Panc1 (cell line): Measurements from ENCODE around the gene TLE5. TPM values are rescaled to one million over a fixed set of nuclear protein-coding genes. Genes with fewer than 3 reads are reported as not detected.
A peak's percentile ranks its signal among the peaks of the same experiment; 100 is the strongest.

Source experiments
- ATAC-seq: fragments of 200-7000 bp; cut with Tn5 transposase; 2 replicates; pipeline ENCODE4 v1.9.1; 2020; ENCODE audit warnings: mild to moderate bottlenecking, moderate library complexity
- BruUV-seq: library from RNA; stranded (reverse); fragments of 400-500 nt; replicated peaks from 2 replicates; lab custom pipeline; 2021; lab: Mats Ljungman, UMichigan
- CTCF ChIA-PET: fragments of 300-600 bp; sonication (Branson Sonifier 250); formaldehyde crosslinking; loops from one replicate; lab custom pipeline; 2022; ENCODE audit warnings: antibody characterized with exemption; lab: Charles Lee
- POLR2A ChIA-PET: fragments of 300-600 bp; sonication (Branson Sonifier 250); formaldehyde crosslinking; loops from one replicate; lab custom pipeline; 2022; ENCODE audit warnings: antibody characterized with exemption; lab: Charles Lee
- DNase-seq: peaks from one replicate; pipeline ENCODE4 v3.0.0-alpha.2; 2010; ENCODE audit warnings: low read depth, low spot score
- H3K27ac ChIP-seq: 2 replicates; pipeline ENCODE4 v1.5.1; 2011; ENCODE audit warnings: mild to moderate bottlenecking, low read length, inconsistent platforms
- H3K27me3 ChIP-seq: fragments of 200-500 bp; sonication (Bioruptor generic); 2 replicates; pipeline ENCODE4 v1.6.0; 2014; ENCODE audit warnings: low read length, inconsistent platforms; ENCODE audit not compliant: control insufficient read depth, insufficient read depth
- H3K36me3 ChIP-seq: fragments of 200-500 bp; sonication (Bioruptor generic); 2 replicates; pipeline ENCODE4 v1.5.1; 2014; ENCODE audit warnings: inconsistent platforms, mild to moderate bottlenecking, low read length, moderate library complexity; ENCODE audit not compliant: control insufficient read depth, insufficient read depth
- H3K4me1 ChIP-seq: 2 replicates; pipeline ENCODE4 v1.5.1; 2011; ENCODE audit warnings: inconsistent platforms, mild to moderate bottlenecking, low read length, moderate library complexity; ENCODE audit not compliant: control insufficient read depth, insufficient read depth
- H3K4me3 ChIP-seq, 2 experiments: 2 replicates each; pipeline ENCODE4 v1.5.1; 2011 to 2012; ENCODE audit warnings: low read depth in 2 of 2, low read length in 2 of 2, mild to moderate bottlenecking in 2 of 2, inconsistent platforms in 1 of 2, moderate library complexity in 1 of 2
- H3K9me3 ChIP-seq: fragments of 200-500 bp; sonication (Bioruptor generic); 2 replicates; pipeline ENCODE4 v1.5.1; 2014; ENCODE audit warnings: low read depth, mild to moderate bottlenecking, inconsistent platforms, low read length, moderate library complexity; ENCODE audit not compliant: control insufficient read depth, insufficient read depth
- POLR2AphosphoS5 ChIP-seq: IDR thresholded peaks from 2 replicates; pipeline ENCODE4 v1.6.1; 2012; ENCODE audit warnings: mild to moderate bottlenecking, low read depth, low read length, moderate library complexity
- SIN3A ChIP-seq: IDR thresholded peaks from 2 replicates; pipeline ENCODE4 v1.6.1; 2012; ENCODE audit warnings: low read depth, mild to moderate bottlenecking, low read length, moderate library complexity, borderline replicate concordance; ENCODE audit not compliant: insufficient read depth
- TCF7L2 ChIP-seq: IDR thresholded peaks from 2 replicates; pipeline ENCODE4 v1.6.1; 2011; ENCODE audit warnings: mild to moderate bottlenecking, low read depth, low read length, inconsistent platforms
- in situ Hi-C: cut with HindIII; loops from 2 replicates; pipeline ENCODE4 v1.10.0; 2016; ENCODE audit warnings: low sequenced_read_pairs, low pct_unique_long_range_greater_than_20kb
- intact Hi-C: fragments of 100-400 bp; cut with micrococcal nuclease; formaldehyde crosslinking; loops from one replicate; pipeline ENCODE4 v1.10.0; 2022; ENCODE audit not compliant: unreplicated experiment
- total RNA-seq: library from RNA; stranded (reverse); gene quantifications from one replicate; pipeline ENCODE4 v1.2.1, GENCODE V29; 2021; ENCODE audit not compliant: unreplicated experiment
- TF ChIP-seq, protein P1 (sequence below): fragments of 450-650 bp; IDR thresholded peaks from 2 replicates; pipeline ENCODE4 v1.5.1; 2017; ENCODE audit warnings: mild to moderate bottlenecking
- TF ChIP-seq, protein P2 (sequence below), 2 experiments: IDR thresholded peaks; 2 replicates each; pipeline ENCODE4 v1.6.1; 2011 to 2012; ENCODE audit warnings: low read depth in 2 of 2, control low read depth in 1 of 2, low read length in 1 of 2, mild to moderate bottlenecking in 1 of 2, moderate library complexity in 1 of 2; ENCODE audit not compliant: insufficient read depth in 1 of 2

TLE5 gene
- total RNA-seq, 1 experiment from 2014 or later: 287 TPM

DNA sequence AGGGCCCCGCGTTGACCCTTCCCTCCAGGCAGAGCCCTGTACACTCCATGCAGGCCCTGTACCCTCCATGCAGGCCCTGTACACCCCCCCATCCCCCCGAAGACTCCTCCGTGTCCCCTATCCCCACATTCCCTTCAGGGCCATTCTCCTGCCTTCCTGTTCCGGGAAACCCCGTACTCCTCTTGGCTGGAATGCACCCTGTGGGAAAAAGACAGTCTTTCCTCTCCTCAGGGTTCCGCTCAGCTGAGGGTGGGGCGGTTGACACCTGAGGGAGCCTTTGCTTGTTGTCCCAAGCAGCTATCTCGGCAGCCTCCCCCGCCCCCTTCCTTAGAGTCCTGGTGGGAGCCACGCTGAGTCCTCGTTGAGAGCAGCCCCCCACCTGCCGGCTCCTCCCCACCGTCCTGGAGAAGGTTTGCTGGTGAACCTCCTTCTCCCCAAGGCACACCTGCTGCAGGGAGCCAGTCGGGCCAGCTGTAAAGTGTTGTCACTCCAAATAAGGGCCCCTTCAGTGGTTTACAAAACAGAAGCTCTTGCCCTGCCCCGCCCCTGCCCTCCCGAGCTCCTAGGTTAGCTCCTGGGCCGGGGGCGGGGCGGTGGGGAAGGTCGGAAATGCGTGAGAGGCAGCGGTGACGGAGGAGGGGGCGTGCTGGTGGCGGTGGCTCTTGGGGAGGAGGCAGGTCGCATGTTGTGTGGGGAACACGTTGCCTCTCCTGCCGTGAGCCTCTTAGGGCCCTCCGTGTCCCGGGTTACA is 33.3 kb upstream of the TLE5 start:
- H3K36me3 ChIP-seq: no peaks in the 10 kb centered on the region
- intact Hi-C loops (no loop called here), in situ Hi-C loops (no loop called here)
- TF ChIP-seq, protein P1, sequence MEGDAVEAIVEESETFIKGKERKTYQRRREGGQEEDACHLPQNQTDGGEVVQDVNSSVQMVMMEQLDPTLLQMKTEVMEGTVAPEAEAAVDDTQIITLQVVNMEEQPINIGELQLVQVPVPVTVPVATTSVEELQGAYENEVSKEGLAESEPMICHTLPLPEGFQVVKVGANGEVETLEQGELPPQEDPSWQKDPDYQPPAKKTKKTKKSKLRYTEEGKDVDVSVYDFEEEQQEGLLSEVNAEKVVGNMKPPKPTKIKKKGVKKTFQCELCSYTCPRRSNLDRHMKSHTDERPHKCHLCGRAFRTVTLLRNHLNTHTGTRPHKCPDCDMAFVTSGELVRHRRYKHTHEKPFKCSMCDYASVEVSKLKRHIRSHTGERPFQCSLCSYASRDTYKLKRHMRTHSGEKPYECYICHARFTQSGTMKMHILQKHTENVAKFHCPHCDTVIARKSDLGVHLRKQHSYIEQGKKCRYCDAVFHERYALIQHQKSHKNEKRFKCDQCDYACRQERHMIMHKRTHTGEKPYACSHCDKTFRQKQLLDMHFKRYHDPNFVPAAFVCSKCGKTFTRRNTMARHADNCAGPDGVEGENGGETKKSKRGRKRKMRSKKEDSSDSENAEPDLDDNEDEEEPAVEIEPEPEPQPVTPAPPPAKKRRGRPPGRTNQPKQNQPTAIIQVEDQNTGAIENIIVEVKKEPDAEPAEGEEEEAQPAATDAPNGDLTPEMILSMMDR: no peak
- TF ChIP-seq, protein P2, sequence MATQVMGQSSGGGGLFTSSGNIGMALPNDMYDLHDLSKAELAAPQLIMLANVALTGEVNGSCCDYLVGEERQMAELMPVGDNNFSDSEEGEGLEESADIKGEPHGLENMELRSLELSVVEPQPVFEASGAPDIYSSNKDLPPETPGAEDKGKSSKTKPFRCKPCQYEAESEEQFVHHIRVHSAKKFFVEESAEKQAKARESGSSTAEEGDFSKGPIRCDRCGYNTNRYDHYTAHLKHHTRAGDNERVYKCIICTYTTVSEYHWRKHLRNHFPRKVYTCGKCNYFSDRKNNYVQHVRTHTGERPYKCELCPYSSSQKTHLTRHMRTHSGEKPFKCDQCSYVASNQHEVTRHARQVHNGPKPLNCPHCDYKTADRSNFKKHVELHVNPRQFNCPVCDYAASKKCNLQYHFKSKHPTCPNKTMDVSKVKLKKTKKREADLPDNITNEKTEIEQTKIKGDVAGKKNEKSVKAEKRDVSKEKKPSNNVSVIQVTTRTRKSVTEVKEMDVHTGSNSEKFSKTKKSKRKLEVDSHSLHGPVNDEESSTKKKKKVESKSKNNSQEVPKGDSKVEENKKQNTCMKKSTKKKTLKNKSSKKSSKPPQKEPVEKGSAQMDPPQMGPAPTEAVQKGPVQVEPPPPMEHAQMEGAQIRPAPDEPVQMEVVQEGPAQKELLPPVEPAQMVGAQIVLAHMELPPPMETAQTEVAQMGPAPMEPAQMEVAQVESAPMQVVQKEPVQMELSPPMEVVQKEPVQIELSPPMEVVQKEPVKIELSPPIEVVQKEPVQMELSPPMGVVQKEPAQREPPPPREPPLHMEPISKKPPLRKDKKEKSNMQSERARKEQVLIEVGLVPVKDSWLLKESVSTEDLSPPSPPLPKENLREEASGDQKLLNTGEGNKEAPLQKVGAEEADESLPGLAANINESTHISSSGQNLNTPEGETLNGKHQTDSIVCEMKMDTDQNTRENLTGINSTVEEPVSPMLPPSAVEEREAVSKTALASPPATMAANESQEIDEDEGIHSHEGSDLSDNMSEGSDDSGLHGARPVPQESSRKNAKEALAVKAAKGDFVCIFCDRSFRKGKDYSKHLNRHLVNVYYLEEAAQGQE (IDR thresholded peaks at IDR 0.05; ENCODE audit: insufficient read depth in 1 of 2, low read depth in 2 of 2, low read length in 1 of 2): no peak
- TF ChIP-seq TCF7L2: no peak
- TF ChIP-seq POLR2AphosphoS5: no peak
- no peak for TF ChIP-seq SIN3A
- CTCF ChIA-PET: interaction anchor here (0.7 kb wide), 2 partner anchors 13 to 17 kb away, joined by 3 to 4 read pairs; no protein-coding TSS in a partner anchor
- peak overlapping the region; percentile 70 to 82 for H3K4me3 ChIP-seq
- no TSS peak for BruUV-seq
- DNase-seq (no peak), ATAC-seq (no peak)
- POLR2A ChIA-PET: no interaction called here
- H3K27ac ChIP-seq: peak overlapping the region; percentile 66; the same call in 1 of the 2 replicates
- no peaks in the 10 kb centered on the region for H3K9me3 ChIP-seq
- H3K27me3 ChIP-seq: no peaks in the 10 kb centered on the region
- H3K4me1 ChIP-seq: peaks cover 11% of the 10 kb centered on the region

DNA sequence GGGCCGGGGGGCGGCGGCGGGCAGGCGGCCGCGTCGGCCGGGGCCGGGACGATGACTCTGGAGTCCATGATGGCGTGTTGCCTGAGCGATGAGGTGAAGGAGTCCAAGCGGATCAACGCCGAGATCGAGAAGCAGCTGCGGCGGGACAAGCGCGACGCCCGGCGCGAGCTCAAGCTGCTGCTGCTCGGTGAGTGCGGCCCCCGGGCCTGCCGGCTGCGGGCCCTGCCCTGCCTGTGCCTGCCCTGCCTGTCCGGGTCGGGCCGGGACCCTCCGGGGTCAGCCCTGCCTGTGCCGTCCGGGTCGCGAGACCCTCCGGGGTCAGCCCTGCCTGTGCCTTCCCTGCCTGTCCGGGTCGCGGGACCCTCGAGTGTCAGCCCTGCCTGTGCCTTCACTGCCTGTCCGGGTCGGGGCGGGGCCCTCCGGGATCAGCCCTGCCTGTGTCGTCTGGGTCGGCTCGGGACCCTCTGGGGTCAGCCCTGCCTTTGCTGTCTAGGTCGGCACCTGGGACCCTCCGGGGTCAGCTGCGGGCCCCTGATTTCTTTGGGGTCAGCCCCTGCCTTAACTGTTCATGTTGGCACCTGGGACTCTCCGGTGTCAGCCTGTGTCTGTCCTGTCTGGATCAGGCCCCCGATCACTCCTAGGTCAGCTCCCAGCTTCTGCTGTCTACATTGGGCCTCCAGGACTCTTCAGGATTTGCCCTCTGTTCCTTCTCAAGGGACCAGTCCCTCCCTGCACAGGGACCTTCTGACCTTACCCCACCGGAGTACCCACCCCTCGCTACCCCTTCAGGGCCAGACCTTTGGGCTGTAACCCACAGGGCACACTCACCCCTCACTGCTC is 32.5 kb upstream of the TLE5 start:
- POLR2A ChIA-PET: no interaction called here
- no peak for DNase-seq
- H3K27ac ChIP-seq: peak overlapping the region; percentile 66; the same call in 1 of the 2 replicates

More for the DNA sequence above, 32.5 kb upstream of the TLE5 start:
- Histone ChIP-seq H3K27me3 (no peaks in the 10 kb centered on the region), H3K36me3 (no peaks in the 10 kb centered on the region), H3K4me1 (peaks cover 10% of the 10 kb centered on the region), H3K4me3 (peak overlapping the region; percentile 70 to 82), H3K9me3 (no peaks in the 10 kb centered on the region)
- peak; percentile 0; the same call in 1 of the 2 replicates for ATAC-seq
- intact Hi-C loops (no loop called here), in situ Hi-C loops (no loop called here)
- no TSS peak for BruUV-seq
- TF ChIP-seq, protein P2 (IDR thresholded peaks at IDR 0.05; ENCODE audit: insufficient read depth in 1 of 2, low read depth in 2 of 2, low read length in 1 of 2): no peak
- no peak for TF ChIP-seq POLR2AphosphoS5
- TF ChIP-seq SIN3A: no peak
- TF ChIP-seq, protein P1: no peak
- no peak for TF ChIP-seq TCF7L2
- CTCF ChIA-PET: interaction anchor here (0.7 kb wide), 1 partner anchor 13 kb away, joined by 3 read pairs; no protein-coding TSS in a partner anchor
